Measurements from ENCODE around the gene LRMDA.
"Not testable (repeated sequence)": the region's sequence is repeated elsewhere in the genome, so short reads cannot be mapped to it uniquely, and the experiment has no call there.

Gene LRMDA

GRCh38 chr10:76549171-76549570 lies 1117.7 kb downstream of the LRMDA start:
- no peak for DNase-seq

GRCh38 chr10:76550806-76551205 lies 1119.4 kb downstream of the LRMDA start:
- DNase-seq, result no peak

GRCh38 chr10:76552091-76552873 lies 1120.9 kb downstream of the LRMDA start:
- DNase-seq, result no peak

GRCh38 chr10:76553263-76554032 lies 1122.0 kb downstream of the LRMDA start:
- DNase-seq, result no peak

GRCh38 chr10:76554033-76554408 lies 1122.6 kb downstream of the LRMDA start:
- DNase-seq, result no peak

- DNase-seq, result no peak
Observed at GRCh38 chr10:76554478-76554877, 1123.1 kb downstream of the LRMDA start.

- no peak for DNase-seq
Observed at GRCh38 chr10:76555067-76555670, 1123.7 kb downstream of the LRMDA start.

GRCh38 chr10:76557366-76557765 lies 1125.9 kb downstream of the LRMDA start:
- DNase-seq, result no peak

GRCh38 chr10:76558586-76558985 lies 1127.2 kb downstream of the LRMDA start:
- no peak for DNase-seq

- DNase-seq, result no peak
Observed at GRCh38 chr10:76558996-76559891, 1127.8 kb downstream of the LRMDA start.

- DNase-seq, result no peak
Observed at GRCh38 chr10:76559892-76560220, 1128.4 kb downstream of the LRMDA start.

GRCh38 chr10:76560338-76560737 lies 1128.9 kb downstream of the LRMDA start:
- DNase-seq, result no peak

- no peak for DNase-seq
Observed at GRCh38 chr10:76563286-76563685, 1131.9 kb downstream of the LRMDA start.

GRCh38 chr10:76572021-76572420 lies 1140.6 kb downstream of the LRMDA start:
- DNase-seq, result no peak

GRCh38 chr10:76576276-76576962 lies 1145.0 kb downstream of the LRMDA start:
- DNase-seq, result no peak

- DNase-seq, result no peak
Observed at GRCh38 chr10:76577455-76577854, 1146.0 kb downstream of the LRMDA start.

GRCh38 chr10:76581506-76582256 lies 1150.3 kb downstream of the LRMDA start:
- no peak for DNase-seq

- no peak for DNase-seq
Observed at GRCh38 chr10:76582531-76582930, 1151.1 kb downstream of the LRMDA start.

GRCh38 chr10:76583711-76584161 lies 1152.3 kb downstream of the LRMDA start:
- DNase-seq, result no peak

GRCh38 chr10:76584466-76584865 lies 1153.0 kb downstream of the LRMDA start:
- not testable (repeated sequence) for DNase-seq
